Heart right ventricle (tissue), 16 donors: ENCODE measurements around the gene TOR2A. TPM values are rescaled to one million over a fixed set of nuclear protein-coding genes. Genes with fewer than 3 reads are reported as not detected.
A peak's percentile ranks its signal among the peaks of the same experiment; 100 is the strongest.
"Not testable (repeated sequence)": the region's sequence is repeated elsewhere in the genome, so short reads cannot be mapped to it uniquely, and the experiment has no call there.

Source experiments
- ATAC-seq, 8 donors: fragments of 200-7000 bp; cut with Tn5 transposase; one replicate each; pipeline ENCODE4 v1.9.1; 2020; ENCODE audit warnings: mild to moderate bottlenecking in 8 of 8, moderate library complexity in 8 of 8, moderate number of reproducible peaks in 1 of 8
- DNase-seq, 2 donors: peaks; one replicate each; pipeline ENCODE4 v3.0.0-alpha.2; 2020
- H3K27ac ChIP-seq, 10 donors: fragments of 200-600 bp; sonication (generic) in 2 of 10; one replicate each; pipeline versions ENCODE4 v1.5.0 to v1.8.0; 2020 to 2022; ENCODE audit warnings: mild to moderate bottlenecking in 3 of 10
- H3K27me3 ChIP-seq, 7 donors: fragments of 200-600 bp; one replicate each; pipeline ENCODE4 v1.8.0; 2021 to 2022; ENCODE audit warnings: mild to moderate bottlenecking in 2 of 7
- H3K36me3 ChIP-seq, 9 donors: fragments of 200-600 bp; sonication (generic) in 1 of 9; one replicate each; pipeline versions ENCODE4 v1.5.0 to v1.8.0; 2020 to 2022; ENCODE audit warnings: mild to moderate bottlenecking in 2 of 9
- H3K4me1 ChIP-seq, 9 donors: fragments of 200-600 bp; sonication (generic) in 1 of 9; one replicate each; pipeline versions ENCODE4 v1.5.0 to v1.8.0; 2020 to 2022; ENCODE audit warnings: mild to moderate bottlenecking in 4 of 9
- H3K4me3 ChIP-seq, 10 donors: fragments of 200-600 bp; sonication (generic) in 2 of 10; one replicate each; pipeline versions ENCODE4 v1.5.0 to v1.8.0; 2020 to 2022; ENCODE audit warnings: mild to moderate bottlenecking in 7 of 10, moderate library complexity in 2 of 10
- H3K9me3 ChIP-seq, 11 donors: fragments of 200-600 bp in 10 of 11; sonication (generic) in 2 of 11; one replicate each; pipeline versions ENCODE4 v1.5.0 to v1.8.0; 2013 to 2022; ENCODE audit warnings: mild to moderate bottlenecking in 2 of 11, control low read depth in 1 of 11, moderate library complexity in 1 of 11
- WGBS, 2 donors: extraction: QIAGEN DNeasy Blood & Tissue Kit; methylation state at CpG; one replicate each; pipeline ENCODE4 v1.1.7; 2013; ENCODE audit warnings: inconsistent platforms in 1 of 2; 5-methylcytosine and 5-hydroxymethylcytosine counted together
- intact Hi-C, 10 donors: fragments of 100-400 bp; cut with DNase I; formaldehyde crosslinking; loops; one replicate each; pipeline versions ENCODE4 v1.11.1 to v1.14.2; 2022
- polyA plus RNA-seq, 2 donors: library from polyadenylated mRNA; stranded (reverse); fragments of 200-250 nt; gene quantifications; one replicate each; pipeline ENCODE4 v1.2.3, GENCODE V29; 2013
- total RNA-seq, 10 donors: library from RNA; stranded (reverse); fragmentation: NEBNext Ultra II Directional in 3 of 10; extraction: Animal tissue kit (Norgen Biotek cat#: 25700) in 3 of 10; gene quantifications; one replicate each; pipeline versions ENCODE4 v1.2.1 to v1.2.4, GENCODE V29; 2021 to 2023
- TF ChIP-seq, protein P1 (sequence below), 9 donors: fragments of 200-600 bp; sonication (generic) in 2 of 9; IDR thresholded peaks; one replicate each; pipeline versions ENCODE4 v1.5.0 to v1.8.0; 2021 to 2022; ENCODE audit warnings: antibody characterized with exemption in 9 of 9, mild to moderate bottlenecking in 5 of 9, moderate library complexity in 1 of 9
- donor health status: Arrhythmogenic right ventricular cardiomyopathy.
- donor health status: ischemic (EF 13 %, LVEDD 7.1; RV severe dilation, severe dysfunction).
- donor health status: healthy with polysubstance abuse.
- donor health status: DM: no; HTN: yes; CAD: no.
- donor health status: DM: no; HTN: no; CAD: no.
- donor health status: ischemic (EF 25% LVEDD 6.9; RV normal size, moderate dysfunction).
- donor health status: ischemic (EF 25% LVEDD 5.7; RV mildly dilated, moderate dysfunction).
- donor health status: healthy.
- donor health status: DM: yes; HTN: yes; CAD: no.
- donor health status: Ischemic cardiomyopathy.
- donor health status: ischemic (EF 35%, LVEDD 5.7; RV mildly dilated, moderate dysfunction).
- donor health status: nonischemic (EF 11% LVEDD 7.7; RV severe dilation, severe dysfunction).
- donor health status: DM: yes; HTN: yes; CAD: no.
- donor health status: PGD.
- donor health status: ischemic (EF 29% LVEDD 5.4; RV normal size, mild dysfunction).
- donor health status: nonischemic (EF 23%, LVEDD 6.1; RV moderate dilation, normal function).

The TOR2A gene
- total and polyA plus RNA-seq, 12 donors: 1.5 to 7.6 (median 2.8) TPM

DNA sequence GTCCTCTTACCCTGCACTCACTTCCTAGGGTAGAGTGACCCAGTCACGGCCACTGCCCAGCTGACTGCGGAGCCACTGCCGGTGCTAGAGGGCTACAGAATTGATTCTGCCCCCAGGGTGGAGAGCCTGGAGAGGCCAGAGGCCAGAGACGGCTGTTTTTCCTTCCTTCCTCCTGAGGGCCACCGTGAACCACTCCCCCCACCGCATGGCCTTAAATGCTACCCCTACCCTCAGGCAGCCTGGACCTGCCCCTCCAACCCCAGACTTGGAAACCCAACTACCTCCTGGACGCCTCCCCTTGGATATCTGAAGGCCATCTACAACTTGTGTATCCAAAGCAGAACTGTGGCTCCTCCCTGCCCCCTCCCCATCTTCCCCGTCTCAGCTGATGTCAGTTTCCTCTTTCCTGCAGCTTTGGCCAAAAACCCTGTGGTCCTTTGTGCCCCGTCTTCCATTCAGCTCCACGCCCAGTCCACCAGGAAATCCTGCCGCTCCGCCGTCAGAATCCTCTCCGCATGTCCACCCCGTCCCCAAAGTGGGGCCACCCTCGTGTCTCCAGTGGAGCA, 27.1 kb upstream of the TOR2A start:
- H3K27me3 ChIP-seq: peaks cover 0 to 5% (median 0%) of the 10 kb centered on the region in 7 donors
- ATAC-seq: peak; percentile 70 to 85 (median 78)
- 33 to 39% methylated on average over 16 of the region's 16 CpGs for WGBS, 2 donors

DNA sequence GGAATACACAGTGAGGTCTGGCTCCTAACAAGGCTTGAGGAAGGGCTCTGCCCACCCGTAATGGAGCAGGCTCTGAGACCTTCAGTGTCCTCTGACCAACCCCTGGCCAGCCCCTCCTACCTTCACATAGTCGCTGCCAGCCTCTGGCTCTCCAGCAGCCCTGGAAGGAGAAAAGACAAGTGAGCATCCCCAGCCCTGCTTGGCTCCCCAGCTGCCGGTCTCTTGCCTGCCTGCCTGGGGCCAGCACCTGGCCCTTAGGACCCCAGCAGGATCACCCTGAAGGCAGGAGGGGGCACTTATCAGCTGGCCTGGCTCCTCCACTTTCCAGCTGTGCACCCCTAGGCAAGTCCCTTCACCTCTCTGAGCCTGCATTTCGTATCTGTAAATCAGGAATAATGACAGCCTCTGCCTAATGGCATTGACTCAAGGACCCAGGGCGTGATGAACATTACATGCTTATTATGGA, 26.4 kb upstream of the TOR2A start:
- Histone ChIP-seq H3K36me3 (peaks cover 0 to 55% (median 0%) of the 10 kb centered on the region in 9 donors), H3K9me3 (no peaks in the 10 kb centered on the region), H3K4me1 (peaks cover 9 to 97% (median 59%) of the 10 kb centered on the region in 9 donors), H3K4me3 (peak overlapping the region in 9 of 10 donors; percentile 27 to 54 (median 40)), H3K27ac (peak overlapping the region; percentile 74 to 97 (median 88)), H3K27me3 (peaks cover 0 to 12% (median 0%) of the 10 kb centered on the region in 7 donors)
- intact Hi-C loops: loop anchor here in 1 of 10 donors (5.0 kb wide), 1 partner anchor 96 kb away; no protein-coding TSS in a partner anchor
- ATAC-seq (peak in 4 of 8 donors; percentile 16 to 36 (median 32)), DNase-seq (no peak)
- 37 to 42% methylated on average over 5 of the region's 5 CpGs for WGBS, 2 donors
- TF ChIP-seq, protein P1, sequence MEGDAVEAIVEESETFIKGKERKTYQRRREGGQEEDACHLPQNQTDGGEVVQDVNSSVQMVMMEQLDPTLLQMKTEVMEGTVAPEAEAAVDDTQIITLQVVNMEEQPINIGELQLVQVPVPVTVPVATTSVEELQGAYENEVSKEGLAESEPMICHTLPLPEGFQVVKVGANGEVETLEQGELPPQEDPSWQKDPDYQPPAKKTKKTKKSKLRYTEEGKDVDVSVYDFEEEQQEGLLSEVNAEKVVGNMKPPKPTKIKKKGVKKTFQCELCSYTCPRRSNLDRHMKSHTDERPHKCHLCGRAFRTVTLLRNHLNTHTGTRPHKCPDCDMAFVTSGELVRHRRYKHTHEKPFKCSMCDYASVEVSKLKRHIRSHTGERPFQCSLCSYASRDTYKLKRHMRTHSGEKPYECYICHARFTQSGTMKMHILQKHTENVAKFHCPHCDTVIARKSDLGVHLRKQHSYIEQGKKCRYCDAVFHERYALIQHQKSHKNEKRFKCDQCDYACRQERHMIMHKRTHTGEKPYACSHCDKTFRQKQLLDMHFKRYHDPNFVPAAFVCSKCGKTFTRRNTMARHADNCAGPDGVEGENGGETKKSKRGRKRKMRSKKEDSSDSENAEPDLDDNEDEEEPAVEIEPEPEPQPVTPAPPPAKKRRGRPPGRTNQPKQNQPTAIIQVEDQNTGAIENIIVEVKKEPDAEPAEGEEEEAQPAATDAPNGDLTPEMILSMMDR (IDR thresholded peaks at IDR 0.05): no peak

More for the DNA sequence above, 27.1 kb upstream of the TOR2A start:
- peaks cover 13 to 97% (median 66%) of the 10 kb centered on the region in 9 donors for H3K4me1 ChIP-seq
- peak overlapping the region in 9 of 10 donors; percentile 27 to 54 (median 40) for H3K4me3 ChIP-seq
- peak overlapping the region; percentile 75 to 97 (median 88) for H3K27ac ChIP-seq
- DNase-seq: peak; percentile 70 to 91
- TF ChIP-seq, protein P1 (IDR thresholded peaks at IDR 0.05): no peak
- H3K9me3 ChIP-seq: no peaks in the 10 kb centered on the region
- H3K36me3 ChIP-seq: peaks cover 0 to 58% (median 0%) of the 10 kb centered on the region in 9 donors
- intact Hi-C loops: loop anchor here in 1 of 10 donors (5.0 kb wide), 1 partner anchor 95 kb away; no protein-coding TSS in a partner anchor

DNA sequence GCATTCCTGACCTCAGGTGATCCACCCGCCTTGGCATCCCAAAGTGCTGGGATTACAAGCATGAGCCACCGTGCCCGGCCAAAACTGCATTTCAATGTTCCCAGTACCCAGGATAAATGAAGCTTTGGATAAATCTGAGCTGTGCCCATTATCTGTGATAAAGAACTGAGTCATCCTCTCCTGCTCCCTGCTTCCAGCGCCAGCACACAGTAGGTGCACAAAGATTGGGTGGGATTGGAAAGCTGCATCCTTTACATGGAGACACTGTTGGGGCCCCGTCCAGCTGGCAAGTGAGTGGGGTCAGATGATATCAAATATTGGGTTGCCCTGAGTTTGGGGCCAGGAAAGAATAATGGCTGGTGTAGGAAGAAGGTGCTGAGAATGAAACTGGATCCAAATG, 26.0 kb upstream of the TOR2A start:
- TF ChIP-seq, protein P1 (IDR thresholded peaks at IDR 0.05): no peak
- ATAC-seq (no peak), DNase-seq (no peak)
- H3K9me3 ChIP-seq: no peaks in the 10 kb centered on the region
- peaks cover 10 to 97% (median 55%) of the 10 kb centered on the region in 9 donors for H3K4me1 ChIP-seq
- peaks cover 0 to 15% (median 3%) of the 10 kb centered on the region in 7 donors for H3K27me3 ChIP-seq
- peaks cover 0 to 50% (median 0%) of the 10 kb centered on the region in 9 donors for H3K36me3 ChIP-seq
- intact Hi-C loops: loop anchor here in 1 of 10 donors (5.0 kb wide), 1 partner anchor 96 kb away; no protein-coding TSS in a partner anchor
- peak overlapping the region in 9 of 10 donors; percentile 27 to 54 (median 40) for H3K4me3 ChIP-seq
- WGBS, 2 donors: 71 to 75% methylated on average over 5 of the region's 5 CpGs
- H3K27ac ChIP-seq: peak overlapping the region; percentile 74 to 97 (median 88)

DNA sequence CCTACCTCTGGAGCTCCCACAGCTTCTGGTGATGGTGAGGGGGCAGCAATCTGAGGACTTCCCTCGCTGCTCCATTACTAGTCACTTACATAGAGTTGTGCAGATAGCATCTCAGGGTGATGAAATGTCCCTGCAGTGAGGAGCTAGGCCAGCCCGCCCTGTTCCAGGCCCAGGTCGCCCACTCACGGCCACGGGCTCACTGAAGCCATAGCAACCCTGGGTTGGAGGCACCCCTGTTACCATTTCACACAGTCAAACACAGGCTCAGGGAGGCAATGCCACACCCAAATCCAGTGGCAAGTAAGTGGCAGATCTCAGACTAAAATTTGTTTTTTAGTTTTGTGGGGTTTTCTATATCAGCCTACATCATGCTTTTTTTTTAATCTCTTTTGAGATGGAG, 23.7 kb upstream of the TOR2A start:
- intact Hi-C loops: no loop called here
- DNase-seq (no peak), ATAC-seq (no peak)
- Histone ChIP-seq H3K9me3 (no peaks in the 10 kb centered on the region), H3K27ac (peak overlapping the region in 8 of 10 donors; percentile 0 to 97 (median 84)), H3K36me3 (peaks cover 0 to 66% (median 0%) of the 10 kb centered on the region in 9 donors), H3K4me3 (peak overlapping the region in 6 of 10 donors; percentile 4 to 54 (median 47)), H3K27me3 (peaks cover 0 to 36% (median 25%) of the 10 kb centered on the region in 7 donors), H3K4me1 (peaks cover 11 to 94% (median 40%) of the 10 kb centered on the region in 9 donors)
- TF ChIP-seq, protein P1 (IDR thresholded peaks at IDR 0.05): no peak
- 67 to 76% methylated on average over 5 of the region's 5 CpGs for WGBS, 2 donors

DNA sequence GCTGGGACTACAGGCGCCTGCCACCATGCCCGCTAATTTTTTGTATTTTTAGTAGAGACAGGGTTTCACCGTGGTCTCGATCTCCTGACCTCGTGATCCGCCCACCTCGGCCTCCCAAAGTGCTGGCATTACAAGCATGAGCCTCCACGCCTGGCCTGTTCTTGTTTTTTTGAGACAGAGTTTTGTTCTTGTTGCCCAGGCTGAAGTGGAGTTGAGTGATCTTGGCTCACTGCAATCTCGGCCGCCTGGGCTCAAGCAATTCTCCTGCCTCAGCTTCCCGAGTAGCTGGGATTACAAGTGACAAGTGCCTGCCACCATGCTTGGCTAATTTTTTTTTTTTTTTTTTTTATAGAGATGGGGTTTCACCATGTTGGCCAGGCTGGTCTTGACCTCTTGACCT, 21.7 kb upstream of the TOR2A start:
- ATAC-seq, H3K9me3 ChIP-seq, DNase-seq, intact Hi-C loops, H3K4me3 ChIP-seq: not testable (repeated sequence)
- Histone ChIP-seq H3K27ac (peak overlapping the region in 5 of 10 donors; percentile 39 to 84 (median 75)), H3K36me3 (peaks cover 0 to 73% (median 0%) of the 10 kb centered on the region in 9 donors), H3K27me3 (peaks cover 0 to 45% (median 27%) of the 10 kb centered on the region in 7 donors), H3K4me1 (peaks cover 8 to 93% (median 28%) of the 10 kb centered on the region in 9 donors)
- WGBS, 2 donors: 73 to 78% methylated on average over 11 of the region's 11 CpGs
